ENCODE results near the gene ANKRD23.
"Not testable (repeated sequence)": the region's sequence is repeated elsewhere in the genome, so short reads cannot be mapped to it uniquely, and the experiment has no call there.

Gene ANKRD23

DNA sequence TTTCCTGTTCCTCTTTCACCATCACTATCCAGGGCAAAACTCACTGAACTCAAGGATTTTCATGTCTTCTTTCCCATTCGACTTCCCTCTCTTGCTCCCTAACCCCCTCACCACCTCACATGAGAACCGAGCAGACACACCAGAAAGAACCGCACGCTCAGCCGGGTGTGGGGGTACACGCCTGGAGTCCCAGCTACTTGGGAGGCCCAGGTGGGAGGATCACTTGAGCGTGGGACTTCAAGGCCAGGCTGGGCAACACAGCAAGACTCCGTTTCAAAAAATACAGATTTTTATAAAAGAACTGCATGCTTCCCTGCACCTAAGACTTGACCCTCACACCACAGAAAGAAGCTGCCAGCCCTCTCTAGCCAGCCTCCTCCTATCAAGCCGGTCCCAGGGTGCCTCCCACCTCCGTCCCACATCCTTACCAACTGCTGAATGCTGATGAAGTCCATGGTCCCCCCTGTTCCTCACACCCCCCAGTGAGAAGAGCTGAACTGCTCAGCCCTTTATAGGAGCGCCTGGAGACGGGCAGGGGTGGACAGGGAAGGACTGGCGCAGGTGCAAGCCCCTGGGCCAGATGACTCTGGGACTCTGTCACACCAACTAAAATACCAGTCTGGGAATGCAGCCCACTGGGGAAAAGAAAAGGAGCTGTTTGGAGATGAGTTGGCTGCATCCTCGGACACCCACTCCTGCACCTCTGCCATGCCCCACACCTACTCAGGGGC lies at the start of gene ANKRD23:
ANKRD23 (minus strand) TSS at position 484 of the 731 bp plus-strand sequence; CDS start at position 455, 29 bp downstream.
- H3K4me1 ChIP-seq (ENCODE audit: control insufficient read depth, insufficient read depth, low read length), result peaks cover 6% of the 10 kb centered on the region
- H3K27me3 ChIP-seq (ENCODE audit: control insufficient read depth, insufficient read depth, low read length), result no peaks in the 10 kb centered on the region
- H3K4me3 ChIP-seq (ENCODE audit: low read length), result no peak within 1 kb of the TSS
- H3K9ac ChIP-seq (ENCODE audit: low read length), result no peak within 1 kb of the TSS
- no peak within 1 kb of the TSS for H3K27ac ChIP-seq (ENCODE audit: low read depth, low read length)
- H3K36me3 ChIP-seq (ENCODE audit: control insufficient read depth, insufficient read depth, low read length), result peaks cover 5% of the 10 kb centered on the region

DNA sequence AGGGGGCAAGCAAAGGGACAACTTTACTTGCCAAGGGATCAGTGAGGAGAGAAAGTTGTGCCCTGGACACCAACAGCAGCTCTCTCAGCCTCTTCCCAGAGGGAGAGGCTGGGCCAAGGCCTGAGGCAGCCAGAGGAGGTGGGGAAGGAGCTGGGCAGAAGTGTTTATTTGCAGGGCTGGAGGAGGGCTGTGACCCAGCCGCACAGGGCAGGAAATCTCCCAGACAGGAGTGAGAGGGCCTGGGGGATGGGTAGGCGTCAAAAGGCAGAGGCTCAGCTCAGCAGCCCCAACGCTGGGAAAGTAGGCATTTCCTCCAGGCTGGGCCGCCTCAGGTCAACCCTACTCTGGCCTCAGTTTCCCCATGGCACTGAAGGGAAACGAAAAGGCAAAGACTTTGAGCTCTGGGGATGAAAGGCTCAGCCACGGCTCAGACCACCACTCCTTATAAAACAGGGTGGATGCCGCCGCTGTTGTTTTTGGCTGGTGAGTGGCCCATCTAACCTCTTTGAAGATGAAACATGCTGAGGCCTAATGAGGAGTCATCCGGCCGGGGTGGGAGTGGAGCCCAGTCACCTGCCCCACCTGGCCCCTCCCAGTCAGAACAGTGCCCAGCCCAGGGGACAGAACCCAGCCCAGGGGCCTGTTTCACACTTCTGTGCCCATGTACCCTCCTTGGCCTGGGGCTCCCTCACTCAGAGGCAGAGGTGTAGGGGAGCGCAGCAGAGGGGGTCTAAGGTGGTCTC lies 47.9 kb upstream of the ANKRD23 start:
- Histone ChIP-seq H3K9ac (ENCODE audit: low read length) (no peak overlapping the region), H3K27me3 (ENCODE audit: control insufficient read depth, insufficient read depth, low read length) (no peaks in the 10 kb centered on the region), H3K4me1 (ENCODE audit: control insufficient read depth, insufficient read depth, low read length) (peaks cover 45% of the 10 kb centered on the region), H3K4me3 (ENCODE audit: low read length) (no peak overlapping the region), H3K36me3 (ENCODE audit: control insufficient read depth, insufficient read depth, low read length) (no peaks in the 10 kb centered on the region), H3K27ac (ENCODE audit: low read depth, low read length) (peak overlapping the region; percentile 65)

DNA sequence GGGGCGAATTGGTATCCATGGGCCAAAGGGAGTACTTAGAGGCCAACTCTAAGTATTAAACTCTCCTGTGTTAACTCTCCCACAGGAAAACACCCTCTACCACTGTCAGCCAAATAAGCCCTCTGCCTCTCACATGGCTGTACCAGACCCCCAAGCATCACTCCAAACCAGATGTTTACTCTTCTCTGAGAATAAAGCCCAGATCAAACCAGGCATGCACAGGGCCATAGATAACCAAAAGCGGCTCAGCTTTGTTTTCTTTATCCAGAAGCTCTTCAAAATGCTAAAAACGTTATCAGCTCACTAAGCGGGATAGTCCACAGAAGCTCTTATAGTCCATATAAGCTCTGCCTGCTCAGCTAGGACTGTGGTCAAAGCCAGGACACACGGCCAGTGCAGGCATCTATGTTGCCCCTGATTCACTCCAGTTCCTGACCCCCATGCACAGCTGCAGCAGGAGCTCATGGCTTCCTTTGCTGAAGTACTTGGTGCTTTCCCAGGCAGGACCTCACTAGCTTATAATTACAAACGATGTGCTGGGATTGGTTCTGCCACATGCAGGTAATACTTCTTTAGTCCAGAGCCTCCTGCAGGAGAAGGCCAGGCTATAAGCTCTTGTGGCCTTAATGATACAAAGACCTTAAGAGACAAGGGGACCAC lies 47.0 kb upstream of the ANKRD23 start:
- peaks cover 44% of the 10 kb centered on the region for H3K4me1 ChIP-seq (ENCODE audit: control insufficient read depth, insufficient read depth, low read length)

DNA sequence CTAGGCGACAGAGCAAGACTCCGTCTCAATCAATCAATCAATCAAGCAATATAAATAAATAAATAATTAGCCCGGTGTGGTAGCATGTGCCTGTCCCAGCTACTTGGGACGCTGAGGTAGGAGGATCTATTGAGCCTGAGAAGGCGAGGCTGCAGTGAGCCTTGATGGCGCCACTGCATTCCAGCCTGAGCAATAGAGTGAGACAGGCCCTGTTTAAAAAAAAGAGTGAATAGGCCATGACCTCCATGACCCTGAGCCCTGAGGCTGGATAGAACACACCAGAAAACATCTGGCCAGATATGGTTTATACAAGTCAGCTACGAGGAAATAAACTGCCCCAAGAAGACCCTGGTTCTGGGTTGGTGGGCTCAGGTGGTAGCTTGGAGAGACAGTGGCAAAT lies 46.4 kb upstream of the ANKRD23 start:
- H3K9ac ChIP-seq (ENCODE audit: low read length), result no peak overlapping the region
- no peaks in the 10 kb centered on the region for H3K27me3 ChIP-seq (ENCODE audit: control insufficient read depth, insufficient read depth, low read length)
- H3K4me3 ChIP-seq (ENCODE audit: low read length), result no peak overlapping the region
- no peaks in the 10 kb centered on the region for H3K36me3 ChIP-seq (ENCODE audit: control insufficient read depth, insufficient read depth, low read length)
- peak overlapping the region; percentile 65 for H3K27ac ChIP-seq (ENCODE audit: low read depth, low read length)
- H3K4me1 ChIP-seq (ENCODE audit: control insufficient read depth, insufficient read depth, low read length), result peaks cover 40% of the 10 kb centered on the region

More for the DNA sequence above, 47.0 kb upstream of the ANKRD23 start:
- Histone ChIP-seq H3K27ac (ENCODE audit: low read depth, low read length) (peak overlapping the region; percentile 65), H3K4me3 (ENCODE audit: low read length) (no peak overlapping the region), H3K36me3 (ENCODE audit: control insufficient read depth, insufficient read depth, low read length) (no peaks in the 10 kb centered on the region), H3K9ac (ENCODE audit: low read length) (no peak overlapping the region), H3K27me3 (ENCODE audit: control insufficient read depth, insufficient read depth, low read length) (no peaks in the 10 kb centered on the region)

DNA sequence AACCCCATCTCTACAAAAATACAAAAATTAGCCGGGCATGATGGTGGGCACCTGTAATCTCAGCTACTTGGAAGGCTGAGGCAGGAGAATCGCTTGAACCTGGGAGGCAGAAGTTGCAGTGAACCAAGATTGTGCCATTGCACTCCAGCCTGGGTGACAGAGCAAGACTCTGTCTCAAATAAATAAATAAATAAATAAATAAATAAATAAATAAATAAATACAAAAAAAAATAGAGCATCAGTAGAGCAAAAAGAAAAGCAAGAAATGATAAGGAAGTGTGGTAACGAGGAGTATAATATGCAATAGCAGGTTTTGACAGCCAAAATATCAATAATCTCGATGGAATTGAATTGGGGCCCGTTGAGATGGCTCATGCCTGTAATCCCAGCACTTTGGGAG lies 45.7 kb upstream of the ANKRD23 start:
- not testable (repeated sequence) for H3K4me3 ChIP-seq (ENCODE audit: low read length); H3K27me3 ChIP-seq (ENCODE audit: control insufficient read depth, insufficient read depth, low read length); H3K9ac ChIP-seq (ENCODE audit: low read length); H3K36me3 ChIP-seq (ENCODE audit: control insufficient read depth, insufficient read depth, low read length)
- H3K4me1 ChIP-seq (ENCODE audit: control insufficient read depth, insufficient read depth, low read length), result peaks cover 37% of the 10 kb centered on the region
- H3K27ac ChIP-seq (ENCODE audit: low read depth, low read length), result peak overlapping the region; percentile 87

DNA sequence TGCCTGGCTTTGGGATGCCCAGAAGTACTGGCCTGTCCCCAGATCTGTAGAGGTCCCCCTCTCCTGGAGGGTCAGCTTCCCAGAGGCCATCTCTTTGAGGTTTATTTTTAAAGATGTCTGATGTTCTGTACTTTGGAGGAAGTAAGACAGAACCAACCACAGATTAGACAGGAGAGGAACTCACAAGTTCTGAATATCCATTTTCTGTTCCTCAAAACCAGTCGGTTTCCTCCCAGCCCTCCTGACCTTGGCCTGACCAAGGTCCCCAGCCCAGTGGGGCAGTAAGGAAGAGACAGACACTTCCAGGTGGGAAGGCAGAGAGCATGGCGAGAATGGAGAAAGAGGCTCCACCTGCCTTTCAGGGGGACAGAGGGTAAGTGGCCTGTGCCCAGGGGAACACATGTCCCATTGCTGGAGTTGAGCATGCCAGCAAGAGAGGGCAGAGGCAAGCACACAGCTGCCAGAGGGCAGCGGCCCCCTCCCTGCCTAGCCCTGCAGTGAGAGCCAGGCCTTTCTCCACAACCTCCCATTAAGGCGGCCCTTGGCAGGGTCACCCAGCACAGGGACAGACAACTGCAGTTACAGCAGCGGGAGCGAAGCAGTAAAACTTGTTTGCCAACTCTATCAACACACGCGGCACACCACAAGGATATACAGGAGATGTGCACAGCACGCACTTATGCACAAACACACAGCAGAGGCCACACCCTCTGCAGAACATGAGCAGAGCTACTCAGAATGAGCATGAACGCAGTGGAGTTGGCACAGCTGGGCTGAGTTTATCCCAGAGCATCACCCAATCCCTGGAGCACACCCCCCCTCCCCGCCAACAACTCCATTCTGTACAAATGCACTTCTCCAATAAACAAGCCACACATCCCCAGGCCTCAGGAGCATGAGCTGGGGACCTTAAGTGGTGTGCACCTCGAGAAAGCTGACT lies 44.5 kb upstream of the ANKRD23 start:
- Histone ChIP-seq H3K27me3 (ENCODE audit: control insufficient read depth, insufficient read depth, low read length) (no peaks in the 10 kb centered on the region), H3K36me3 (ENCODE audit: control insufficient read depth, insufficient read depth, low read length) (no peaks in the 10 kb centered on the region), H3K27ac (ENCODE audit: low read depth, low read length) (peak overlapping the region; percentile 87), H3K4me3 (ENCODE audit: low read length) (peak overlapping the region; percentile 53), H3K9ac (ENCODE audit: low read length) (no peak overlapping the region), H3K4me1 (ENCODE audit: control insufficient read depth, insufficient read depth, low read length) (peaks cover 37% of the 10 kb centered on the region)

DNA sequence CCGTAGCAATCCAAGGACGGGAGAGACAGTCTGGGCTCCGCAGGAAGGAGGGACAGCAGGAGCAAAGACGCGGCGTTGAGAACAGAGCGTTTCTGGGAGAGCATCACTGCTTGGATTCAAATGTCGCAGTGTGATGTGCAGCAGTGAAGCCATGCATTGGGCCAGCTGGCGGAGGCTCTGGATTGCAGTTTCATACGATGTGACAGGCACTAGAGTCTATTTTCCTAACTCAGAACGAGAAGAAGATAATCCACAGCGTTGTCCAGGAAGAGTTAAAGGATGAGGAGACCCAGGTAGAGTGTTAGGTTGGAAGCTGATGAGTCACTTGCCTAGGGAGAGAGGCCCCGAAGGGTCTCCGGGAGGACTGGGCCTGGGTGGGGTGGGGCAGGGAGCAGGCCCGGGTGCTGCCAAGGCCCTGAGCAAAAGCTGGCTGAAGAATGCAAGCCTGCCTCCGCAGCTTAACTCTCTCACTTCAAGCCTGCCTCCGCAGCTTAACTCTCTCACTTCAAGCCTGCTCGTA lies 43.7 kb upstream of the ANKRD23 start:
- H3K4me3 ChIP-seq (ENCODE audit: low read length), result peak overlapping the region; percentile 53
- H3K27ac ChIP-seq (ENCODE audit: low read depth, low read length), result peak overlapping the region; percentile 87
- H3K36me3 ChIP-seq (ENCODE audit: control insufficient read depth, insufficient read depth, low read length), result no peaks in the 10 kb centered on the region
- no peaks in the 10 kb centered on the region for H3K27me3 ChIP-seq (ENCODE audit: control insufficient read depth, insufficient read depth, low read length)
- no peak overlapping the region for H3K9ac ChIP-seq (ENCODE audit: low read length)
- peaks cover 37% of the 10 kb centered on the region for H3K4me1 ChIP-seq (ENCODE audit: control insufficient read depth, insufficient read depth, low read length)

DNA sequence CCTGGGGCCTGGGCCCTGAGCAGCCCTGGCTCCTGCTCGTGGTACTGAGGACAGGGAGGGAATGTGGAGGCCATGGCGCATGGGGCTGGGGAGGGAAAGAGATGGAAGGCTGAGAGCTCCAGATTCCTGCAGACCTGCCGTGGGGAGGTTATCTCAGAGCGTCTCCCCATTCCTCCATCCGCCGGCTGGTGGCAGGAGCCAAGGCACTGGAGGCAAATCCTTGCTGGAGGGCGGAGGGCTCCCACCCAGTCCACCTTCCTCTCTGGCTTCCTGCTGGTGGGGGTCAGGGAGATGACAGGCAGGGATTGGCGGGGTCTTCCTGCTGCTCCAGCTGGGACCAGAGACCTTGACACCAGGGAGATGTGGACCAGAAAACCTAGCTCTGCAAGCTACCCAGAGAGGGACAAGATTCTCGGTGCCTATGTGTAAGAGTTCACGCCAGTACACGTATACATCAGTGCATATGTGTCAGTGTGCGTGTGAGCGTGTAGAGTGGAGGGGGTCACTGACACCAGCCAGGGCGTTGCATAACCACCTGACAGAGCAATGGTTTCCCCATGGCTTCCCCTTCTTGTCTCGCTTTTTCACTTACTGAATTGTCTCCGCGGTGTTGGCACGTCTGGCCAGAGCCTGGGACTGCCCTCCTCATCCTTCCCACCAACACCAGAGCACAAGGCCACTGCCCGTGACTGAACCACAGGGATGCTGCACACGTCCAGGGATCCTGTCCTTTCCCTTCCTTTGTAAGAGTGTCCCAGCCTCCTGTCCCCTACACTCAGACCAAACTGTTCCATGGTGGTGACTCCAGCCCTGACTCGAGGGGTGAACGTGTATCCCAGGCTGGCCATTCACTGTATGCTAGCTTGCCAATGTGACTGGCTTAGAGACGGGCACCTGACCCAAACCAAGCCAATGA lies 41.9 kb upstream of the ANKRD23 start:
- Histone ChIP-seq H3K4me3 (ENCODE audit: low read length) (no peak overlapping the region), H3K27ac (ENCODE audit: low read depth, low read length) (peak overlapping the region; percentile 68), H3K4me1 (ENCODE audit: control insufficient read depth, insufficient read depth, low read length) (peaks cover 28% of the 10 kb centered on the region), H3K27me3 (ENCODE audit: control insufficient read depth, insufficient read depth, low read length) (no peaks in the 10 kb centered on the region), H3K9ac (ENCODE audit: low read length) (no peak overlapping the region), H3K36me3 (ENCODE audit: control insufficient read depth, insufficient read depth, low read length) (no peaks in the 10 kb centered on the region)

DNA sequence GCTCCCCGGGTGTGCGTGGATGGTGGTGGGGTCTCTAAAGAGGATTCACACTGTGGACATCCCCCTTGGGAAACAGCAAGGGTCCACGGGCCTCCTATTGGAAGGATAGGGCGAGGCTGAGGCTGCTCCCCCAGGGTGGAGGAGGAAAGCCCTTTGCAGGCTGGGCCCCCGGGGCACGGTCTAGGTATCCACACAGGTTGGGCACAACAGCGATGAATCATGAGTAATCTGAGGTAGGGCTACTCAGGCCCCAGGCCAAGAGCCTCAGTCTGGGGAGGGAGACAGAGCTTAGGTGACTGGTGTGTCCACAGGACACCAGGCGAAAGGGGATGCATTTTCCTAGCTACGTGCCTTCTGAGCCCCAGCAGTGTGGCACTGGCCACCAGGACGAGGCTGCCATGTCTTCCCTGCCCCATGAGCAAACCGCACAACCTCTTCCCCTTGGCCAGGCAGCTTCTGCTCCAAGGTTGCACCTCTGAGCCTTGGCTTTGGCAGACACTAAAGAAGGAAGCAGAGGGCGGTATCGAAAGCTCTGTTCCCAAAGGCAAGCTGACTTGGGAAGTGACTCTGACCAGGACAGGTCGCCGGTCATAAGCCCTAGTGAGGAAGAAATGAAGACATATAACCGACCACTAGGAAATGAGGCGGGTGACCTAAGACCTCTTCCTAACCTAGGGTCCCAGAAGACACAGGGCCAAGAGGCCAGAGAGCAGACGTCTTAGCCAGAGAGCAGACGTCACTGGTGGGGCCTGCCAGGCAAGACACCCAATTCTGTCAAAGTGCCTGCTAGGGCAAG lies 40.7 kb upstream of the ANKRD23 start:
- Histone ChIP-seq H3K9ac (ENCODE audit: low read length) (no peak overlapping the region), H3K4me3 (ENCODE audit: low read length) (no peak overlapping the region), H3K27ac (ENCODE audit: low read depth, low read length) (no peak overlapping the region), H3K36me3 (ENCODE audit: control insufficient read depth, insufficient read depth, low read length) (no peaks in the 10 kb centered on the region), H3K4me1 (ENCODE audit: control insufficient read depth, insufficient read depth, low read length) (peaks cover 28% of the 10 kb centered on the region), H3K27me3 (ENCODE audit: control insufficient read depth, insufficient read depth, low read length) (no peaks in the 10 kb centered on the region)

DNA sequence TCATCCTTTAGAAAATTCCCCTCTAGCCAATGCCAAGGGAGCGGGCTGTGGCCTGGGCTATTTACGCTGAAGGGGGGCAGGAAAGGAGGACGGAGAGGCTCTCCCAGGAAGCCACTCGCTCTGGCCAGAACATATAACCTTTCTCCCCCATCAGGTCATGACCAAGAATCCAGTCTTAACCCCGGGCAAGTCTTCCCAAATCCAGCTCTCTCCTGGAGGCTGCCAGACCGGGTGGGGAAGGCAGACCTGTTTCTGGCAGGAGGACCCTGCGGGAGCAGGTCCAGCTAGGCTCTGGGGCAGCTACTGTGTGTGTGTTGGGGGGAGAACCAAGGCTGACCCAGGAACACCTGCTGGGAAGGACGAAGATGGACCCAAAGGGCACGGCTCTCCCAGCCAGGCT lies 39.5 kb upstream of the ANKRD23 start:
- H3K9ac ChIP-seq (ENCODE audit: low read length), result no peak overlapping the region
- H3K4me1 ChIP-seq (ENCODE audit: control insufficient read depth, insufficient read depth, low read length), result peaks cover 19% of the 10 kb centered on the region
- no peaks in the 10 kb centered on the region for H3K36me3 ChIP-seq (ENCODE audit: control insufficient read depth, insufficient read depth, low read length)
- H3K4me3 ChIP-seq (ENCODE audit: low read length), result no peak overlapping the region
- no peaks in the 10 kb centered on the region for H3K27me3 ChIP-seq (ENCODE audit: control insufficient read depth, insufficient read depth, low read length)
- no peak overlapping the region for H3K27ac ChIP-seq (ENCODE audit: low read depth, low read length)
